Endothelial cell of umbilical vein (primary cell): ENCODE data around the gene BORCS5. TPM values are rescaled to one million over a fixed set of nuclear protein-coding genes. Genes with fewer than 3 reads are reported as not detected.

Experiments used
- BruUV-seq: library from RNA; stranded (reverse); fragments of 400-500 nt; replicated peaks from 2 replicates; lab custom pipeline; 2021; lab: Mats Ljungman, UMichigan
- CTCF ChIA-PET: fragments of 300-600, 350-600 bp; sonication (Branson Sonifier 250); formaldehyde crosslinking; loops from one replicate; lab custom pipeline; 2021; ENCODE audit warnings: antibody characterized with exemption, inconsistent platforms; lab: Charles Lee
- POLR2A ChIA-PET: fragments of 300-600, 350-600 bp; sonication (Branson Sonifier 250); formaldehyde crosslinking; loops from one replicate; lab custom pipeline; 2021; ENCODE audit warnings: antibody characterized with exemption, inconsistent platforms; lab: Charles Lee
- DNase-seq: peaks from one replicate; pipeline ENCODE4 v3.0.0-alpha.2; 2011; ENCODE audit warnings: low read depth, low spot score
- FAIRE-seq: peaks from 2 replicates; lab custom pipeline; 2011; peaks lifted over from hg19 to GRCh38; lab: Jason Lieb, UNC
- H2AFZ ChIP-seq: 2 replicates; pipeline ENCODE4 v1.6.0; 2012; ENCODE audit warnings: low read depth, low read length, control low read depth, inconsistent platforms
- H3K27ac ChIP-seq: 2 replicates; pipeline ENCODE4 v1.5.1; 2011; ENCODE audit warnings: low read depth, mild to moderate bottlenecking, control low read depth, low read length, moderate library complexity; ENCODE audit not compliant: insufficient read depth
- H3K27me3 ChIP-seq, 2 experiments: 2 replicates each; pipeline versions ENCODE4 v1.6.0 to v1.6.1; 2011; ENCODE audit warnings: low read length in 2 of 2, mixed read lengths in 1 of 2; ENCODE audit not compliant: control insufficient read depth in 2 of 2, insufficient read depth in 2 of 2
- H3K36me3 ChIP-seq, 2 experiments: 2 replicates in 1 of 2; 3 replicates in 1 of 2; pipeline ENCODE4 v1.5.1; 2011; ENCODE audit warnings: low read length in 2 of 2, mild to moderate bottlenecking in 1 of 2, moderate library complexity in 1 of 2; ENCODE audit not compliant: control insufficient read depth in 2 of 2, insufficient read depth in 2 of 2; ENCODE audit errors: extremely low read depth in 1 of 2
- H3K4me1 ChIP-seq: 3 replicates; pipeline ENCODE4 v1.5.1; 2011; ENCODE audit warnings: mild to moderate bottlenecking, low read length; ENCODE audit not compliant: control insufficient read depth, insufficient read depth; ENCODE audit errors: extremely low read depth
- H3K4me2 ChIP-seq: 2 replicates; pipeline ENCODE4 v1.6.1; 2011; ENCODE audit warnings: low read length, control low read depth, mixed read lengths; ENCODE audit not compliant: insufficient read depth
- H3K4me3 ChIP-seq, 3 experiments: fragments of 200-600 bp in 1 of 3; sonication (generic), shearing (Covaris generic) in 1 of 3; replicated peaks in 1 of 3; 2 replicates each; pipeline ENCODE4 v1.5.1; 2011 to 2016; ENCODE audit warnings: control low read depth in 3 of 3, low read length in 3 of 3, mild to moderate bottlenecking in 2 of 3, inconsistent platforms in 1 of 3, low read depth in 1 of 3, moderate library complexity in 1 of 3; ENCODE audit not compliant: insufficient read depth in 1 of 3
- H3K79me2 ChIP-seq: 2 replicates; pipeline ENCODE4 v1.6.0; 2012; ENCODE audit warnings: low read length, inconsistent platforms; ENCODE audit not compliant: control insufficient read depth, insufficient read depth
- H3K9ac ChIP-seq: replicated peaks from 2 replicates; pipeline ENCODE3; 2011; ENCODE audit warnings: low read length, control low read depth; ENCODE audit not compliant: insufficient read depth; ENCODE audit errors: extremely low read depth
- H3K9me1 ChIP-seq: replicated peaks from 3 replicates; pipeline ENCODE4 v1.6.0; 2011; ENCODE audit warnings: mild to moderate bottlenecking, low read length; ENCODE audit not compliant: control insufficient read depth, insufficient read depth; ENCODE audit errors: extremely low read depth
- H3K9me3 ChIP-seq: replicated peaks from 2 replicates; pipeline ENCODE4 v1.5.1; 2012; ENCODE audit warnings: low read length, inconsistent platforms; ENCODE audit not compliant: control insufficient read depth, insufficient read depth
- H4K20me1 ChIP-seq: replicated peaks from 2 replicates; pipeline ENCODE3; 2011; ENCODE audit warnings: mild to moderate bottlenecking, low read length; ENCODE audit not compliant: control insufficient read depth, insufficient read depth; ENCODE audit errors: extremely low read depth
- EZH2 ChIP-seq: IDR thresholded peaks from 2 replicates; pipeline ENCODE4 v1.6.1; 2012; ENCODE audit warnings: borderline replicate concordance, low read depth, mild to moderate bottlenecking, moderate library complexity, low read length, inconsistent platforms; ENCODE audit not compliant: severe bottlenecking
- FOS ChIP-seq: IDR thresholded peaks from 2 replicates; pipeline ENCODE4 v1.6.1; 2011; ENCODE audit warnings: mild to moderate bottlenecking, low read length, moderate library complexity, borderline replicate concordance; ENCODE audit not compliant: insufficient read depth
- GATA2 ChIP-seq: IDR thresholded peaks from 2 replicates; pipeline ENCODE4 v1.7.0; 2011; ENCODE audit warnings: low read depth, mild to moderate bottlenecking, moderate library complexity, mixed read lengths, low read length; ENCODE audit not compliant: insufficient read length, insufficient read depth
- JUN ChIP-seq: IDR thresholded peaks from 2 replicates; pipeline ENCODE4 v1.6.1; 2011; ENCODE audit warnings: borderline replicate concordance, low read depth; ENCODE audit not compliant: insufficient read length, insufficient read depth
- MYC ChIP-seq: IDR thresholded peaks from one replicate; pipeline ENCODE4 v1.6.1; 2011; ENCODE audit warnings: mild to moderate bottlenecking, low read depth, low read length
- POLR2A ChIP-seq: IDR thresholded peaks from 2 replicates; pipeline ENCODE4 v1.6.1; 2012; ENCODE audit warnings: low read depth, mild to moderate bottlenecking, control low read depth, low read length
- POLR2AphosphoS5 ChIP-seq: IDR thresholded peaks from 2 replicates; pipeline ENCODE4 v1.6.1; 2012; ENCODE audit warnings: low read depth, mild to moderate bottlenecking, control low read depth, low read length, moderate library complexity; ENCODE audit not compliant: insufficient read depth
- dilution Hi-C: fragments of 300-500 bp; cut with MboI; formaldehyde crosslinking; loops from one replicate; pipeline ENCODE4 v1.15.0; 2019; ENCODE audit warnings: low sequenced_read_pairs; ENCODE audit not compliant: extremely low pct_ligation_motif_present
- intact Hi-C: fragments of 100-400 bp; cut with micrococcal nuclease; formaldehyde crosslinking; loops from one replicate; pipeline ENCODE4 v1.10.0; 2022
- polyA plus RNA-seq, 4 experiments: library from polyadenylated mRNA; depleted of rRNA in 3 of 4; stranded (reverse) in 3 of 4; unstranded in 1 of 4; fragments of >200 nt; gene quantifications; 2 replicates each; pipeline versions ENCODE4 v1.2.1 to v1.2.3, GENCODE V29; 2011 to 2012; ENCODE audit warnings: missing spikeins in 1 of 4
- total RNA-seq: library from RNA; stranded (reverse); gene quantifications from 2 replicates; pipeline ENCODE4 v1.2.3, GENCODE V29; 2021
- TF ChIP-seq, protein P1 (sequence below): IDR thresholded peaks from 2 replicates; pipeline ENCODE4 v1.6.1; 2011; ENCODE audit not compliant: insufficient read depth, insufficient read length
- TF ChIP-seq, protein P2 (sequence below), 2 donors: IDR thresholded peaks; 1 replicate in 1 of 2; 2 replicates in 1 of 2; pipeline ENCODE4 v1.5.1; 2011; ENCODE audit warnings: low read length in 2 of 2, mild to moderate bottlenecking in 2 of 2, moderate library complexity in 2 of 2, control low read depth in 1 of 2, inconsistent platforms in 1 of 2, low read depth in 1 of 2; ENCODE audit not compliant: insufficient read depth in 1 of 2; ENCODE audit errors: extremely low read depth in 1 of 2

The BORCS5 gene
- total and polyA plus RNA-seq, 2 donors (not counting 3 experiments of a cell fraction or from before 2014, with no cell fraction given) = 8.3 to 10.5 TPM

DNA sequence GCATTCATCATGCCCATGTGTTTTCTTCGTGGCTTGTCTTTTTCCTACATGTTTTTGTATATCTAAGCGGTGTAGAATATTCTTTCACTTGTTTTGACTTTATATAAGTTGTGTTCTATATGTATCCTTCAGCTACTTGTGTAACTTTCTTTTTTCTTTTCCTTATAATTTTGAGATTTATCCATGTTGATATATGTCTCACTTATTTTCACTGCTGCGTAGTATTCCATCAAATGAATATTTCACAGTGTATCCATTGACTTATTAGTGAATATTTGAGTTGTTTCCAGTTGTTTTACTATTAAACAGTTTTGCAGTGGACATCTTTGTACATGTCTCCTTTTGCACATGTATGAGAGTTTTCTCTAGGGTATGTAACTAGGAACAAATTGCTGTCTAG is 43.9 kb downstream of the BORCS5 start:
- DNase-seq = no peak
- BruUV-seq = no TSS peak
- intact Hi-C loops = no loop called here
- Histone ChIP-seq H3K79me2 (no peaks in the 10 kb centered on the region), H3K9me3 (no peaks in the 10 kb centered on the region), H3K27me3 (no peaks in the 10 kb centered on the region), H3K4me1 (peaks cover 16% of the 10 kb centered on the region), H3K27ac (no peak overlapping the region), H3K4me3 (no peak overlapping the region), H3K9me1 (no peaks in the 10 kb centered on the region), H3K36me3 (no peaks in the 10 kb centered on the region), H3K9ac (no peak overlapping the region), H4K20me1 (no peaks in the 10 kb centered on the region), H3K4me2 (no peak overlapping the region), H2AFZ (no peak overlapping the region)
- FAIRE-seq = no peak
- dilution Hi-C loops = no loop called here
- POLR2A ChIA-PET = no interaction called here
- CTCF ChIA-PET = no interaction called here
- TF ChIP-seq POLR2A = no peak
- TF ChIP-seq JUN = no peak
- no peak for TF ChIP-seq POLR2AphosphoS5
- TF ChIP-seq, protein P1, sequence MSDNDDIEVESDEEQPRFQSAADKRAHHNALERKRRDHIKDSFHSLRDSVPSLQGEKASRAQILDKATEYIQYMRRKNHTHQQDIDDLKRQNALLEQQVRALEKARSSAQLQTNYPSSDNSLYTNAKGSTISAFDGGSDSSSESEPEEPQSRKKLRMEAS = no peak
- TF ChIP-seq EZH2 = no peak
- TF ChIP-seq, protein P2, sequence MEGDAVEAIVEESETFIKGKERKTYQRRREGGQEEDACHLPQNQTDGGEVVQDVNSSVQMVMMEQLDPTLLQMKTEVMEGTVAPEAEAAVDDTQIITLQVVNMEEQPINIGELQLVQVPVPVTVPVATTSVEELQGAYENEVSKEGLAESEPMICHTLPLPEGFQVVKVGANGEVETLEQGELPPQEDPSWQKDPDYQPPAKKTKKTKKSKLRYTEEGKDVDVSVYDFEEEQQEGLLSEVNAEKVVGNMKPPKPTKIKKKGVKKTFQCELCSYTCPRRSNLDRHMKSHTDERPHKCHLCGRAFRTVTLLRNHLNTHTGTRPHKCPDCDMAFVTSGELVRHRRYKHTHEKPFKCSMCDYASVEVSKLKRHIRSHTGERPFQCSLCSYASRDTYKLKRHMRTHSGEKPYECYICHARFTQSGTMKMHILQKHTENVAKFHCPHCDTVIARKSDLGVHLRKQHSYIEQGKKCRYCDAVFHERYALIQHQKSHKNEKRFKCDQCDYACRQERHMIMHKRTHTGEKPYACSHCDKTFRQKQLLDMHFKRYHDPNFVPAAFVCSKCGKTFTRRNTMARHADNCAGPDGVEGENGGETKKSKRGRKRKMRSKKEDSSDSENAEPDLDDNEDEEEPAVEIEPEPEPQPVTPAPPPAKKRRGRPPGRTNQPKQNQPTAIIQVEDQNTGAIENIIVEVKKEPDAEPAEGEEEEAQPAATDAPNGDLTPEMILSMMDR (IDR thresholded peaks at IDR 0.05; ENCODE audit: extremely low read depth in 1 of 2, insufficient read depth in 1 of 2, low read depth in 1 of 2, low read length in 2 of 2) = no peak
- no peak for TF ChIP-seq GATA2
- TF ChIP-seq MYC = no peak
- no peak for TF ChIP-seq FOS
